Activated CD4-positive, alpha-beta memory T cell treated with anti-CD3 and anti-CD28 coated beads, Interleukin-2, amount 10 ng/mL, durations not matched to agents 7 days and 5 days (primary cell): ENCODE measurements around the gene MYO1A. TPM values are rescaled to one million over a fixed set of nuclear protein-coding genes. Genes with fewer than 3 reads are reported as not detected.
A peak's percentile ranks its signal among the peaks of the same experiment; 100 is the strongest.

Source experiments
- CTCF ChIA-PET: fragments of 350-600 bp; sonication (Branson Sonifier 250); formaldehyde crosslinking; loops from one replicate; lab custom pipeline; 2021; ENCODE audit warnings: antibody characterized with exemption, inconsistent platforms; lab: Charles Lee
- POLR2A ChIA-PET: fragments of 350-600 bp; sonication (Branson Sonifier 250); formaldehyde crosslinking; loops from one replicate; lab custom pipeline; 2021; ENCODE audit warnings: antibody characterized with exemption; lab: Charles Lee
- DNase-seq: peaks from one replicate; pipeline ENCODE4 v3.0.0-alpha.2; 2020
- H3K27ac Mint-ChIP-seq: one replicate; pipeline ENCODE4 v1.8.0; 2021; ENCODE audit warnings: mild to moderate bottlenecking, mixed read lengths
- H3K27me3 Mint-ChIP-seq: one replicate; pipeline ENCODE4 v1.8.0; 2021; ENCODE audit warnings: mixed read lengths
- H3K36me3 Mint-ChIP-seq: one replicate; pipeline ENCODE4 v1.8.0; 2021; ENCODE audit warnings: low read depth, mixed read lengths
- H3K4me1 Mint-ChIP-seq: one replicate; pipeline ENCODE4 v1.8.0; 2021; ENCODE audit warnings: mixed read lengths
- H3K4me3 Mint-ChIP-seq: one replicate; pipeline ENCODE4 v1.8.0; 2021; ENCODE audit warnings: mild to moderate bottlenecking, mixed read lengths
- H3K9me3 Mint-ChIP-seq: one replicate; pipeline ENCODE4 v1.8.0; 2021; ENCODE audit warnings: mixed read lengths
- total RNA-seq, 2 experiments: library from RNA; stranded (reverse); gene quantifications; one replicate each; pipeline ENCODE4 v1.2.3, GENCODE V29; 2021

The MYO1A gene
- total RNA-seq, 2 experiments from 2014 or later, result 0.28 to 0.65 TPM

- ChIA-PET CTCF (interaction anchor here (1.4 to 8.7 kb wide), 7 partner anchors 14 to 84 kb away, joined by 4 to 91 read pairs (median 9); partner anchors contain the start of genes NEMP1 and STAT6), POLR2A (interaction anchor here (1.5 to 14.8 kb wide), 5 partner anchors 14 to 27 kb away, joined by 3 to 247 read pairs (median 14); partner anchors contain the start of genes NEMP1 and STAT6)
- no peak overlapping the region for H3K4me3 Mint-ChIP-seq
- H3K27me3 Mint-ChIP-seq, result no peaks in the 10 kb centered on the region
- H3K27ac Mint-ChIP-seq, result peak overlapping the region; percentile 26
- no peaks in the 10 kb centered on the region for H3K9me3 Mint-ChIP-seq
- peaks cover 35% of the 10 kb centered on the region for H3K36me3 Mint-ChIP-seq
- DNase-seq, result no peak
- peaks cover 47% of the 10 kb centered on the region for H3K4me1 Mint-ChIP-seq
Observed at GRCh38 chr12:57092529-57092862, 42.6 kb upstream of the MYO1A start.

GRCh38 chr12:57091638-57092528 is 42.0 kb upstream of the MYO1A start:
- H3K27ac Mint-ChIP-seq, result no peak overlapping the region
- H3K4me1 Mint-ChIP-seq, result peaks cover 49% of the 10 kb centered on the region
- DNase-seq, result no peak
- H3K4me3 Mint-ChIP-seq, result no peak overlapping the region
- peaks cover 30% of the 10 kb centered on the region for H3K36me3 Mint-ChIP-seq
- H3K9me3 Mint-ChIP-seq, result no peaks in the 10 kb centered on the region
- ChIA-PET CTCF (interaction anchor here (1.4 to 8.7 kb wide), 7 partner anchors 13 to 84 kb away, joined by 4 to 91 read pairs (median 9); partner anchors contain the start of genes NEMP1 and STAT6), POLR2A (interaction anchor here (0.6 to 14.8 kb wide), 6 partner anchors 13 to 26 kb away, joined by 3 to 247 read pairs (median 10); partner anchors contain the start of genes NEMP1 and STAT6)
- H3K27me3 Mint-ChIP-seq, result no peaks in the 10 kb centered on the region

GRCh38 chr12:57090924-57091637 is 41.2 kb upstream of the MYO1A start:
- no peak overlapping the region for H3K27ac Mint-ChIP-seq
- H3K4me3 Mint-ChIP-seq, result peak overlapping the region; percentile 31
- H3K27me3 Mint-ChIP-seq, result no peaks in the 10 kb centered on the region
- ChIA-PET POLR2A (interaction anchor here (0.6 to 14.8 kb wide), 7 partner anchors 8 to 25 kb away, joined by 3 to 247 read pairs (median 14); partner anchors contain the start of genes NEMP1 and STAT6), CTCF (interaction anchor here (1.1 to 8.7 kb wide), 8 partner anchors 12 to 152 kb away, joined by 4 to 91 read pairs (median 8); partner anchors contain the start of genes NEMP1 and STAT6)
- H3K4me1 Mint-ChIP-seq, result peaks cover 57% of the 10 kb centered on the region
- H3K9me3 Mint-ChIP-seq, result no peaks in the 10 kb centered on the region
- peaks cover 24% of the 10 kb centered on the region for H3K36me3 Mint-ChIP-seq
- no peak for DNase-seq

GRCh38 chr12:57090490-57090889 is 40.6 kb upstream of the MYO1A start:
- Mint-ChIP-seq H3K36me3 (peaks cover 18% of the 10 kb centered on the region), H3K9me3 (no peaks in the 10 kb centered on the region), H3K27ac (no peak overlapping the region), H3K4me1 (peaks cover 63% of the 10 kb centered on the region), H3K4me3 (peak overlapping the region; percentile 31), H3K27me3 (no peaks in the 10 kb centered on the region)
- ChIA-PET POLR2A (interaction anchor here (0.7 to 14.8 kb wide), 5 partner anchors 9 to 365 kb away, joined by 3 to 247 read pairs (median 33); partner anchors contain the start of genes NEMP1 and STAT6), CTCF (interaction anchor here (0.9 to 8.7 kb wide), 5 partner anchors 11 to 153 kb away, joined by 3 to 91 read pairs (median 8); partner anchors contain the start of genes NEMP1 and STAT6)
- DNase-seq, result no peak

- no peak overlapping the region for H3K27ac Mint-ChIP-seq
- H3K9me3 Mint-ChIP-seq, result no peaks in the 10 kb centered on the region
- peaks cover 17% of the 10 kb centered on the region for H3K36me3 Mint-ChIP-seq
- H3K4me1 Mint-ChIP-seq, result peaks cover 68% of the 10 kb centered on the region
- H3K27me3 Mint-ChIP-seq, result no peaks in the 10 kb centered on the region
- CTCF ChIA-PET, result interaction anchor here (0.9 to 8.7 kb wide), 5 partner anchors 10 to 154 kb away, joined by 3 to 91 read pairs (median 8); partner anchors contain the start of genes NEMP1 and STAT6
- peak; percentile 45 for DNase-seq
- peak overlapping the region; percentile 81 for H3K4me3 Mint-ChIP-seq
- POLR2A ChIA-PET, result interaction anchor here (0.7 to 14.8 kb wide), 6 partner anchors 10 to 364 kb away, joined by 3 to 247 read pairs (median 20); partner anchors contain the start of genes NEMP1 and STAT6
Observed at GRCh38 chr12:57089271-57090245, 39.6 kb upstream of the MYO1A start.

- DNase-seq, result peak; percentile 96
- H3K36me3 Mint-ChIP-seq, result peaks cover 15% of the 10 kb centered on the region
- no peaks in the 10 kb centered on the region for H3K9me3 Mint-ChIP-seq
- peaks cover 64% of the 10 kb centered on the region for H3K4me1 Mint-ChIP-seq
- H3K4me3 Mint-ChIP-seq, result peak within 1 kb of the TSS; percentile 89
- POLR2A ChIA-PET, result interaction anchor here (0.6 to 14.8 kb wide), 6 partner anchors 10 to 1115 kb away, joined by 3 to 247 read pairs (median 20); partner anchors contain the start of genes NEMP1, RAB5B and STAT6
- H3K27me3 Mint-ChIP-seq, result no peaks in the 10 kb centered on the region
- H3K27ac Mint-ChIP-seq, result peak within 1 kb of the TSS; percentile 90
- CTCF ChIA-PET, result interaction anchor here (1.9 to 8.7 kb wide), 3 partner anchors 9 to 23 kb away, joined by 8 to 91 read pairs (median 28); partner anchors contain the start of genes NEMP1 and STAT6
Observed at GRCh38 chr12:57088354-57089270, 38.7 kb upstream of the MYO1A start, which contains the start of gene NAB2. Gene NAB2, plus strand, starts transcription at chr12:57089114. Its CDS starts 158 bp downstream, at chr12:57089272.

GRCh38 chr12:57087691-57088353 is 37.9 kb upstream of the MYO1A start:
- POLR2A ChIA-PET, result interaction anchor here (0.6 to 14.8 kb wide), 6 partner anchors 9 to 1114 kb away, joined by 3 to 247 read pairs (median 18); partner anchors contain the start of genes NEMP1, RAB5B and STAT6
- Mint-ChIP-seq H3K4me1 (peaks cover 57% of the 10 kb centered on the region), H3K36me3 (peaks cover 13% of the 10 kb centered on the region)

GRCh38 chr12:57087010-57087690 is 37.2 kb upstream of the MYO1A start:
- H3K27me3 Mint-ChIP-seq, result no peaks in the 10 kb centered on the region
- H3K36me3 Mint-ChIP-seq, result peaks cover 13% of the 10 kb centered on the region
- CTCF ChIA-PET, result interaction anchor here (1.0 to 8.7 kb wide), 3 partner anchors 8 to 25 kb away, joined by 4 to 91 read pairs (median 28); partner anchors contain the start of gene STAT6
- H3K27ac Mint-ChIP-seq, result peak overlapping the region; percentile 90
- no peaks in the 10 kb centered on the region for H3K9me3 Mint-ChIP-seq
- DNase-seq, result peak; percentile 84
- POLR2A ChIA-PET, result interaction anchor here (1.0 to 14.8 kb wide), 8 partner anchors 8 to 400 kb away, joined by 3 to 247 read pairs (median 4); partner anchors contain the start of genes NACA, NEMP1 and STAT6
- peak overlapping the region; percentile 89 for H3K4me3 Mint-ChIP-seq
- H3K4me1 Mint-ChIP-seq, result peaks cover 52% of the 10 kb centered on the region

More at GRCh38 chr12:57087691-57088353, 37.9 kb upstream of the MYO1A start:
- CTCF ChIA-PET, result interaction anchor here (1.0 to 8.7 kb wide), 3 partner anchors 9 to 24 kb away, joined by 4 to 91 read pairs (median 28); partner anchors contain the start of gene STAT6
- peak; percentile 72 for DNase-seq
- no peaks in the 10 kb centered on the region for H3K27me3 Mint-ChIP-seq
- H3K9me3 Mint-ChIP-seq, result no peaks in the 10 kb centered on the region
- peak overlapping the region; percentile 90 for H3K27ac Mint-ChIP-seq
- peak overlapping the region; percentile 89 for H3K4me3 Mint-ChIP-seq

GRCh38 chr12:57086493-57087009 is 36.6 kb upstream of the MYO1A start:
- Mint-ChIP-seq H3K4me3 (peak overlapping the region; percentile 89), H3K27me3 (no peaks in the 10 kb centered on the region), H3K36me3 (peaks cover 8% of the 10 kb centered on the region), H3K9me3 (no peaks in the 10 kb centered on the region), H3K4me1 (peaks cover 50% of the 10 kb centered on the region), H3K27ac (peak overlapping the region; percentile 79)
- POLR2A ChIA-PET, result interaction anchor here (1.0 to 14.8 kb wide), 6 partner anchors 8 to 399 kb away, joined by 3 to 247 read pairs (median 4); partner anchors contain the start of genes NACA, NEMP1 and STAT6
- CTCF ChIA-PET, result interaction anchor here (5.1 to 8.7 kb wide), 2 partner anchors 15 to 25 kb away, joined by 28 to 91 read pairs; partner anchors contain the start of gene STAT6
- peak; percentile 43 for DNase-seq
